Stimulated activated CD8-positive, alpha-beta memory T cell treated with anti-CD3 and anti-CD28 coated beads, Interleukin-15, amount 100 ng/mL, for 24 hours (primary cell): Measurements from ENCODE around the gene NCKAP5.
"Not testable (repeated sequence)": the region's sequence is repeated elsewhere in the genome, so short reads cannot be mapped to it uniquely, and the experiment has no call there.

ENCODE experiments used
- DNase-seq: peaks from one replicate; pipeline ENCODE4 v3.0.0-alpha.2; 2020; ENCODE audit warnings: low read depth

NCKAP5 gene

DNA sequence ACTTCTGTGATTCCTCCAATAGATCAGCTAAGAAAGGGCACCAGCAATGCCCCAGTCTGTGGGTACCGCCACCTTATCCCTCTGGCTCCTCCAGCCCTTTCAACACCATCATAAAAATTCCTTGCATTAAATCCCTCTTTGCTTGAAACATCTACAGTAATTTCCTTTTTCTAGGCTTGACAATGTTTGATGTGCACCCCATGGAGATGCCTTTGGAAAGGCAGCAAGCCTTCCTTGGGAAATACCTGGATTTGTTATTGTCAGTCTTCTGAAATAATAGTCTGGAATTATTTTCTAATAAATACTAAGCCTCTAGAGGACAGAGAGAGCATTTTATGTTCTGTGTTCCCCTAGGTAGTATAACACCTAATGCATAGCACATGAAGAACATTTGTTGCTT lies 46.1 kb downstream of the NCKAP5 start:
- no peak for DNase-seq

DNA sequence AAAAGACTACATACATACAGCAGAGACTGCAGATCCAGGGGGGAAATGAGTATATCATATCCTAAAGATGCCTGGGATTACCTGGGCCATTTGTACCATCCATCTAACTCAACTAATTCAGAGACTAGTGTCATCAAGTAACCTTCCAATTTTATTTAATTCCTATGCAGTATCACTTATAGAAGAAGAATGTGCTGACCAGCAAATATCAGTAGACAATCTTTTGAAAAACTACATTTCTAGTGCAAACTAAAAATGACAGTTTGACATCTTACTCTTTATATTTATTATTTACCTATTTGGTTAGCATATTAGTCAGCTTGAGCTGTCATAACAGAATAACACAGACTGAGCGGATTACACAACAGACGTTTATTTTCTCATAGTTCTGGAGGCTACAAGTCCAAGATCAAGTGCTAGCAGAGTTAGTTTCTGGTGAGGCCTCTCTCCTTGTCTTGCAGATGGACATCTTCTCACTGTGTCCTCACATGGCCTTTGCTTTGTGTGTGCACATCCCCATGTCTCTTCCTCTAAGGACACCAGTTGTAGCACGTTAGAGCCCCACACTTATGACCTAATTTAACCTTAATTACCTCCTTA lies 47.0 kb downstream of the NCKAP5 start:
- no peak for DNase-seq

DNA sequence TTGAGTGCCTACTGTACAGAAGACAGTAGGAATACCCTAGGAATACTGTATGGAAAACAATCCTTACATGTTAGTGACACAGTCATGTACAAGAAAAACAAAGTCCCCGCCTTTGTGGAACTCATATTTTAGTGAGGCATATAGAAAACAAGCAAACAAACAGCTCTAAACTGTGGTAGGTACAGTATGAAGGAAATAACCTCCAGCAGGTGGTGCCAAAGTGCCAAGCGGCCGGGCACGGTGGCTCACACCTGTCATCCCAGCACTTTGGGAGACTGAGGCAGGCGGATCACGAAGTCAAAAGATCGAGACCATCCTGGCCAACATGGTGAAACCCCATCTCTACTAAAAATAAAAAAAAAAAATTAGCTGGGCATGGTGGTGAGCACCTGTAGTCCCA lies 48.6 kb downstream of the NCKAP5 start:
- DNase-seq: not testable (repeated sequence)

GRCh38 chr2:133518700-133519344 lies 49.4 kb downstream of the NCKAP5 start:
- DNase-seq: no peak

DNA sequence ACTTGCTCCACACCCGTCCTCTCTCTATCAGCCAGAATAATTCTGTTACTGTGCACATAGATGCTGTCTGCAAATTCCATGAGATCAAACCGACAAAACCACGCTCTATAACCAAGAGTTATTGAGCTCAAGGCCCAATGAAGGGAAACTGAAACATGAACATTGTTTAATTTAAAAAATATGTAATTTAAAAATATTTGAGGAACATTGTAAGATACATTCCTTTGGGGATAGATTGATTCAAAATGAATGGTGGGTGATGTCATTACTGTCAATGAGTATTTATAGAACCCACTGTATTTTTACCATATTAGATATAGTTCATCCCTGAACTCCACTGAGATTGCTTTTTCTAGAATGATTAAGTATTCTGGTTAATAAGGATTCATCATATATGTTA lies 50.4 kb downstream of the NCKAP5 start:
- no peak for DNase-seq

DNA sequence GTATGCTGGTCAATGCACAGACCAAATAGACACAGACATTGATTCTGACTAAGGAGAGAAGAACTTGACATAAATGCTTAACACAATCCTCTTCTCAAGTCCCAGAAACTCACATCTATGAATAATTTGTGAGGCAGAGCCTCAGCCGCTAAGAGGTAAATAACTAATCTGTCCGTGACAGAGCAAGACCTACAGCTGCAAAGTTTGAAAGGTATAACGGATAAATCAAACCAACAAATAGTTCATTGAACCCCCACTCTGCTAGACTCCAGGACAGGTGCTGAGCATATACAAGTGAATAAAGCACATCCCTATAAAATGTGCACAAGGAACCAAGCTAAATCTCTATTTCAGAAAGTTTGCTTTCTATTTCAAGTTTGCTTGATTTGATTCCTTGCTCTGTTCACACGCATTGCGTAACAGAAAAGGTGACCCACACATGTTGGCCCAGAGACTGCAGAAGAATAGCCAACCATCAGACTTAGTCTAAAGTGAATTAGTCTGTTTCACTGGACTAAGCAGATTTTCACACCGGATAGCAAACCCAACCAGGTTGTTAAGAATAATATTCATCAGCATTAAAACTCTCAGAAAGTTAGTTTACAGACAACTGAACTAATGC lies 51.7 kb downstream of the NCKAP5 start:
- DNase-seq: no peak

DNA sequence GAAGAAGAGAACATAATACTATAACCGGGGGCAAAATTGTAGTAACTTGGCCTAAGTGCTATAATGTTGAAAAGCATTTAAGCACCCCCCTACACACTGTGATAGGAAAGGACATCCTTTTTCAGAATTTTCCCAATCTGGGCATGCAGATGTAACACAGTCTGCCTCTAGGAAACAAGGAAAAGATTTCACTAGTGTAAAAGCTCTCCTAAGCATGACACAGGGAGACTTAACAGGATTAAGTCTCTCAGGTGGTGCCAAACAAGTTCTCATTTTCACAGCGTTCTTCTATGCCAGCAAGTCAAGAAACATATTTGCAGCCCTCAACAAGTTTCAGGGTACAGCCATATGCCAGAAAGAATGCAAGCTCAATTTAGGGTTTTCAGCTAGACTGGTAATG lies 53.0 kb downstream of the NCKAP5 start:
- no peak for DNase-seq

GRCh38 chr2:133513893-133514292 lies 54.4 kb downstream of the NCKAP5 start:
- no peak for DNase-seq

GRCh38 chr2:133512121-133512520 lies 56.1 kb downstream of the NCKAP5 start:
- no peak for DNase-seq

- no peak for DNase-seq
These were observed 56.6 kb downstream of the NCKAP5 start for GRCh38 chr2:133511679-133512078.

- DNase-seq: no peak
These were observed 58.5 kb downstream of the NCKAP5 start for GRCh38 chr2:133509777-133510176.

- no peak for DNase-seq
These were observed 59.6 kb downstream of the NCKAP5 start for GRCh38 chr2:133508546-133509165.

GRCh38 chr2:133506996-133507395 lies 61.3 kb downstream of the NCKAP5 start:
- no peak for DNase-seq

- DNase-seq: no peak
These were observed 63.4 kb downstream of the NCKAP5 start for GRCh38 chr2:133504566-133505505.

- no peak for DNase-seq
These were observed 64.3 kb downstream of the NCKAP5 start for GRCh38 chr2:133503927-133504326.

- DNase-seq: no peak
These were observed 64.9 kb downstream of the NCKAP5 start for GRCh38 chr2:133503323-133503722.

GRCh38 chr2:133502678-133503077 lies 65.6 kb downstream of the NCKAP5 start:
- no peak for DNase-seq

GRCh38 chr2:133500917-133501316 lies 67.3 kb downstream of the NCKAP5 start:
- DNase-seq: no peak

DNA sequence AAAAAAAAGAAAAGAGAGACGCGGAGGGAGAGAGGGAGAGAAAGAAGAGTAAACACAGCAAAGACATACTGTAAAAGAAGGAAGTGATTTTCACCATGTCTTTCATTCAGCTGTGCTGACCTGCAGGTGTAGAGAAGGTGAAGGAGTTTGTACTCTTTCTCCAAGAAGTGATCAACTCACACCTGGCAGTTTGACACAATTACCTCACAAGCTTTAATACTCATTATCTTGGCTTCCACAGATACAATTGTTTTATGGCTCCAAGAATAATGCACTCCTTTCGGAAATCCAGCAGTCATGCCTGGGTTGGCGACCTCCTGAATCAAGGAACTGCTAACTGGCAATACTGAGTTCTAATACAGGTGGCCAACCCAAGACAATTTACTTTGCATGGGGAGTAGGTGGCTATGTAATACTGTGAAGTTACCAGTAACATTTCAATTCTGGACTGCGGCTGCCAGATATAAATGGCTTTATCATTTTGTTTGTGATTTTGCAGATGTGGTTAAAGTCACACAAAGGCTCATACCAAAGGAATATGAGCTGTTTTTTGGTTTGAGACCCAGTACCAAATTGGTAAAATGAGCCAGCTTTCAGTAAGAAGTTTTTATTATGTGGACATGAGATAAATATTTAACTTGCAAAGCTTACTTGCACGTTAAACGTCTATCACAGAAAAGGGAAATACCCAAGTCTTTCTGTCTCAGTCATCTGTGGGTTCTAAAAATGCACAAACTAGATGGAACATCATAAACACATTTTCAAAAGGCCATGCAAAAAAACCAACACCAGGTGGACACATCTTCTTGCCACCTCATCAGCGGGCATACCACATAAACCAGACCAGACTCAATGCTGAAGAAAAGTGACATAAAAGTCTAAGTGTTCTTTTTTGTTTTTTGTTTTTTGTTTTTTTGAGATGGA lies 69.3 kb downstream of the NCKAP5 start:
- DNase-seq: no peak

- DNase-seq: no peak
These were observed 70.2 kb downstream of the NCKAP5 start for GRCh38 chr2:133497951-133498565.
